A673 (cell line): ENCODE measurements around the gene KCNN1. TPM values are rescaled to one million over a fixed set of nuclear protein-coding genes. Genes with fewer than 3 reads are reported as not detected.

ENCODE experiments used
- BruUV-seq: library from RNA; stranded (reverse); fragments of 400-500 nt; replicated peaks from 2 replicates; lab custom pipeline; 2021; lab: Mats Ljungman, UMichigan
- CTCF ChIA-PET: fragments of 300-600 bp; sonication (Branson Sonifier 250); formaldehyde crosslinking; loops from one replicate; lab custom pipeline; 2022; ENCODE audit warnings: antibody characterized with exemption; lab: Charles Lee
- POLR2A ChIA-PET: fragments of 300-600 bp; sonication (Branson Sonifier 250); formaldehyde crosslinking; loops from one replicate; lab custom pipeline; 2022; ENCODE audit warnings: antibody characterized with exemption; ENCODE audit not compliant: low non-redundant PET; lab: Charles Lee
- DNase-seq: peaks from one replicate; pipeline ENCODE4 v3.0.0-alpha.2; 2015; ENCODE audit warnings: low spot score
- H3K27ac ChIP-seq: fragments of 200-600 bp; sonication (generic); 2 replicates; pipeline ENCODE4 v1.5.1; 2016; ENCODE audit warnings: mixed run types, low read depth, mild to moderate bottlenecking, mixed read lengths, antibody characterized with exemption, low read length; ENCODE audit not compliant: poor library complexity, severe bottlenecking
- H3K27me3 ChIP-seq: fragments of 200-600 bp; sonication (generic); replicated peaks from 2 replicates; pipeline ENCODE4 v1.6.1; 2017; ENCODE audit warnings: mixed run types, low read depth, mild to moderate bottlenecking, mixed read lengths, antibody characterized with exemption, low read length; ENCODE audit not compliant: insufficient read depth, poor library complexity
- H3K36me3 ChIP-seq: fragments of 200-600 bp; sonication (generic); 2 replicates; pipeline ENCODE4 v1.6.1; 2016; ENCODE audit warnings: mixed run types, mild to moderate bottlenecking, mixed read lengths, antibody characterized with exemption, low read length; ENCODE audit not compliant: insufficient read depth, poor library complexity, severe bottlenecking
- H3K4me1 ChIP-seq: fragments of 200-600 bp; sonication (generic); 2 replicates; pipeline ENCODE4 v1.6.1; 2017; ENCODE audit warnings: mixed run types, mild to moderate bottlenecking, mixed read lengths, antibody characterized with exemption, low read length; ENCODE audit not compliant: insufficient read depth, poor library complexity, severe bottlenecking
- H3K4me3 ChIP-seq: fragments of 200-600 bp; sonication (generic); 2 replicates; pipeline ENCODE4 v1.5.1; 2016; ENCODE audit warnings: low read depth, mixed run types, mild to moderate bottlenecking, mixed read lengths, low read length; ENCODE audit not compliant: poor library complexity, severe bottlenecking
- H3K9me3 ChIP-seq: fragments of 200-600 bp; sonication (generic); 2 replicates; pipeline ENCODE4 v1.6.1; 2016; ENCODE audit warnings: mixed run types, low read depth, mild to moderate bottlenecking, mixed read lengths, antibody characterized with exemption, low read length; ENCODE audit not compliant: poor library complexity, severe bottlenecking
- EZH2 ChIP-seq: fragments of 200-600 bp; sonication (generic); IDR thresholded peaks from 2 replicates; pipeline ENCODE4 v1.6.1; 2017; ENCODE audit warnings: borderline replicate concordance, low read depth, mild to moderate bottlenecking, mixed read lengths, antibody characterized with exemption, low read length; ENCODE audit not compliant: poor library complexity, severe bottlenecking
- intact Hi-C: fragments of 100-400 bp; cut with micrococcal nuclease; formaldehyde crosslinking; loops from one replicate; pipeline ENCODE4 v1.10.0; 2022; ENCODE audit not compliant: unreplicated experiment
- total RNA-seq: library from RNA; stranded (reverse); gene quantifications from 2 replicates; pipeline ENCODE4 v1.2.3, GENCODE V29; 2021
- TF ChIP-seq, protein P1 (sequence below): fragments of 300-800, 200-600 bp; sonication (generic); conservative IDR thresholded peaks from 2 replicates; pipeline ENCODE4 v1.5.1; 2017; ENCODE audit warnings: low read depth, mild to moderate bottlenecking, antibody characterized with exemption, low read length, moderate library complexity, mixed read lengths

KCNN1 gene
- total RNA-seq, 1 experiment from 2014 or later: 81.2 TPM

- DNase-seq: no peak
- no peak for TF ChIP-seq EZH2
- TF ChIP-seq, protein P1, sequence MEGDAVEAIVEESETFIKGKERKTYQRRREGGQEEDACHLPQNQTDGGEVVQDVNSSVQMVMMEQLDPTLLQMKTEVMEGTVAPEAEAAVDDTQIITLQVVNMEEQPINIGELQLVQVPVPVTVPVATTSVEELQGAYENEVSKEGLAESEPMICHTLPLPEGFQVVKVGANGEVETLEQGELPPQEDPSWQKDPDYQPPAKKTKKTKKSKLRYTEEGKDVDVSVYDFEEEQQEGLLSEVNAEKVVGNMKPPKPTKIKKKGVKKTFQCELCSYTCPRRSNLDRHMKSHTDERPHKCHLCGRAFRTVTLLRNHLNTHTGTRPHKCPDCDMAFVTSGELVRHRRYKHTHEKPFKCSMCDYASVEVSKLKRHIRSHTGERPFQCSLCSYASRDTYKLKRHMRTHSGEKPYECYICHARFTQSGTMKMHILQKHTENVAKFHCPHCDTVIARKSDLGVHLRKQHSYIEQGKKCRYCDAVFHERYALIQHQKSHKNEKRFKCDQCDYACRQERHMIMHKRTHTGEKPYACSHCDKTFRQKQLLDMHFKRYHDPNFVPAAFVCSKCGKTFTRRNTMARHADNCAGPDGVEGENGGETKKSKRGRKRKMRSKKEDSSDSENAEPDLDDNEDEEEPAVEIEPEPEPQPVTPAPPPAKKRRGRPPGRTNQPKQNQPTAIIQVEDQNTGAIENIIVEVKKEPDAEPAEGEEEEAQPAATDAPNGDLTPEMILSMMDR: no peak
- Histone ChIP-seq H3K27me3 (no peaks in the 10 kb centered on the region), H3K4me3 (no peak overlapping the region), H3K27ac (no peak overlapping the region), H3K9me3 (no peaks in the 10 kb centered on the region), H3K4me1 (peaks cover 8% of the 10 kb centered on the region), H3K36me3 (peaks cover 33% of the 10 kb centered on the region)
- ChIA-PET CTCF (interaction anchor here (0.5 kb wide), 1 partner anchor 70 kb away, joined by 3 read pairs; no protein-coding TSS in a partner anchor), POLR2A (interaction anchor here (0.6 kb wide), 1 partner anchor 199 kb away, joined by 3 read pairs; no protein-coding TSS in a partner anchor)
- intact Hi-C loops: loop anchor here (5.0 kb wide), 3 partner anchors 143 to 243 kb away; partner anchors contain the start of gene PIK3R2
- no TSS peak for BruUV-seq
Observed at GRCh38 chr19:18009412-18010066, 42.6 kb downstream of the KCNN1 start.

DNA sequence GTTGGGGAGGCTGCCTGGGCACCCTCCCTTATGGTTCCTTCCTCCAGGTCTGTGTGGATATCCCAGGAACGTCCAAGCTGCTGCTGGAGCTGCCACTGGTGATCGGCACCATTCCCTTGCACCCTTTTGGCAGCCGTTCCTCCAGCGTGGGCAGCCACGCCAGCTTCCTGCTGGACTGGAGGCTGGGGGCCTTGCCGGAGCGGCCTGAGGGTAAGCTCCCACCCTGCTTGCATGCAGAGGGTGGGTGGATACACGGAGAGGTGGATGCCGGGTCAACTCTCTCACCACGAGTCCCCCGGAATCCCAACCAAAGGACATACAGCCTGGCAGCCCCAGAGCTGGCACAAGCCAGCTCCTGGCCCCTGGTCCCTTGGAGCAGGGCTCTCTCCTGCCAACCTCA, 43.2 kb downstream of the KCNN1 start:
- ChIA-PET CTCF (no interaction called here), POLR2A (no interaction called here)
- intact Hi-C loops: no loop called here
- TF ChIP-seq, protein P1: no peak
- no peak for TF ChIP-seq EZH2
- DNase-seq: no peak
- no peak overlapping the region for H3K27ac ChIP-seq
- H3K4me3 ChIP-seq: no peak overlapping the region
- peaks cover 8% of the 10 kb centered on the region for H3K4me1 ChIP-seq
- peaks cover 36% of the 10 kb centered on the region for H3K36me3 ChIP-seq
- H3K9me3 ChIP-seq: no peaks in the 10 kb centered on the region
- BruUV-seq: no TSS peak
- no peaks in the 10 kb centered on the region for H3K27me3 ChIP-seq

DNA sequence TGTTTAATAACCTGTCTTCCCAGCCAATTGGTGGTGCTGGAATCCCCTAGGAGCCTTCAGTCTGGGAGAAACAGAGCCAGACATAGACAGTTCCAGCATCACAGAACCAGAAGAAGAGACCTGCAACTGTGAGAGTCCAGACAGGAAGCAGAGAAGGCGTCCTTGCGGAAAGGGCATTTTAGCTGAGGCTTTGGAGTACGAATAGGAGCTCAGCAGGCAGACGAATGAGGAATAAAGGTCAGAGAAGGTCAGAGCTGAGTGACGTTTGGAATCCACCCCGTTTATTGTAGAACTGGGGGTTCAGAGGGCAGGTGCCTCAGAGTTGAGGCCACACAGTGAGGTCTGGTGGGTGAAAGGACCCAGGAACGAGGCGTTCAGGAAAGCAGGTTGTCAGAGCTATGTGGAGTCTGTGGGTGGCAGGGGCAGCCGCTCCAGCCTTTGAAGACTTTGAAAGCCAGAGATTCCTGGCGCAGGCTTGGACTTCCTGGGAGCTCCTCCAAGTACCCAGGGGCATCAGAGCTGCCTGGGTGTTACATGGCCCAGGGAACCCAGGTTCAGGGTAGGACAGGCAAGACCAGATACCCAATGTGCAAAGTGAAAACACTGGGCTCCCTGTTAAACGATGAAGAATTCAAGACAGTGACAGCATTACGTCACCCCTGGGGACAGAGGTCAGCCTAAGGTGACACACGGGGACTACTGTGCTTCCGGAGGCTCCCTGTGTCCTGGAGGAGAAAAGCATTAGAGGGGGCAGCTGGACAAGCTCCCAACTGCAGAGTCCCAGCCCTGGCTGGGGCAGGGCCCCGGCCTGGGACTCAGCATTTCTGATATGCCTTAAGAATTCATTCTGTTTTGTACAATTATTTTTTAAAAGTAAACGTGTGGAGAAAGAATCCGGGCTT, 46.6 kb downstream of the KCNN1 start:
- H3K27ac ChIP-seq: no peak overlapping the region
- no peaks in the 10 kb centered on the region for H3K9me3 ChIP-seq
- no peak for DNase-seq
- no peaks in the 10 kb centered on the region for H3K27me3 ChIP-seq
- peaks cover 6% of the 10 kb centered on the region for H3K4me1 ChIP-seq
- TF ChIP-seq EZH2: no peak
- TF ChIP-seq, protein P1: no peak
- ChIA-PET CTCF (no interaction called here), POLR2A (no interaction called here)
- no peak overlapping the region for H3K4me3 ChIP-seq
- intact Hi-C loops: no loop called here
- BruUV-seq: TSS peak; percentile 39
- peaks cover 41% of the 10 kb centered on the region for H3K36me3 ChIP-seq
